Keratinocyte (primary cell): Measurements from ENCODE around the gene BCAM.

Source experiments
- EZH2 ChIP-seq: IDR thresholded peaks from one replicate; pipeline ENCODE4 v1.6.1; 2012; ENCODE audit warnings: inconsistent platforms, mild to moderate bottlenecking, low read length, moderate library complexity
- TF ChIP-seq, protein P1 (sequence below), 3 experiments: IDR thresholded peaks in 1 of 3; conservative IDR thresholded peaks in 1 of 3; optimal IDR thresholded peaks in 1 of 3; 2 replicates in 2 of 3; 3 replicates in 1 of 3; pipeline versions ENCODE3 to v1.5.1; 2011; ENCODE audit warnings: low read length in 3 of 3, mild to moderate bottlenecking in 3 of 3, moderate library complexity in 2 of 3, control low read depth in 1 of 3, inconsistent platforms in 1 of 3; ENCODE audit not compliant: insufficient read depth in 2 of 3; ENCODE audit errors: extremely low read depth in 1 of 3

DNA sequence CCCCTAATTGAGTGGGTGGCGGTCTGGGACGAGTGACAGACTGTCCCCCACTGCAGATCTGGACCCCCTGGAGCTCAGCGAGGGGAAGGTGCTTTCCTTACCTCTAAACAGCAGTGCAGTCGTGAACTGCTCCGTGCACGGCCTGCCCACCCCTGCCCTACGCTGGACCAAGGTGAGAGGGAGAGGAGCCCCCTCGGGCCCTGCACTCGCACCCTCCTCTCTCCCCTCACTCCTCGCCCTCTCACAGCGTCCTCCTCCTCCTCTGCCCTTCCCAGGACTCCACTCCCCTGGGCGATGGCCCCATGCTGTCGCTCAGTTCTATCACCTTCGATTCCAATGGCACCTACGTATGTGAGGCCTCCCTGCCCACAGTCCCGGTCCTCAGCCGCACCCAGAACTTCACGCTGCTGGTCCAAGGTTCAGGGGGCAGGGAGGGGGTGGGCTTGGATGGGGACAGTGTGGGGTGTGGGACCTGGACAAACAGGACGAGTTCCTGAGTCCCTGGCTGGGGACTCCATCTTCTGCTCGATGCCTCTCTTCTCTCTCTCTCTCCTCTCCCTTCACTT, 9.6 kb downstream of the BCAM start:
- no peak for TF ChIP-seq EZH2
- TF ChIP-seq, protein P1, sequence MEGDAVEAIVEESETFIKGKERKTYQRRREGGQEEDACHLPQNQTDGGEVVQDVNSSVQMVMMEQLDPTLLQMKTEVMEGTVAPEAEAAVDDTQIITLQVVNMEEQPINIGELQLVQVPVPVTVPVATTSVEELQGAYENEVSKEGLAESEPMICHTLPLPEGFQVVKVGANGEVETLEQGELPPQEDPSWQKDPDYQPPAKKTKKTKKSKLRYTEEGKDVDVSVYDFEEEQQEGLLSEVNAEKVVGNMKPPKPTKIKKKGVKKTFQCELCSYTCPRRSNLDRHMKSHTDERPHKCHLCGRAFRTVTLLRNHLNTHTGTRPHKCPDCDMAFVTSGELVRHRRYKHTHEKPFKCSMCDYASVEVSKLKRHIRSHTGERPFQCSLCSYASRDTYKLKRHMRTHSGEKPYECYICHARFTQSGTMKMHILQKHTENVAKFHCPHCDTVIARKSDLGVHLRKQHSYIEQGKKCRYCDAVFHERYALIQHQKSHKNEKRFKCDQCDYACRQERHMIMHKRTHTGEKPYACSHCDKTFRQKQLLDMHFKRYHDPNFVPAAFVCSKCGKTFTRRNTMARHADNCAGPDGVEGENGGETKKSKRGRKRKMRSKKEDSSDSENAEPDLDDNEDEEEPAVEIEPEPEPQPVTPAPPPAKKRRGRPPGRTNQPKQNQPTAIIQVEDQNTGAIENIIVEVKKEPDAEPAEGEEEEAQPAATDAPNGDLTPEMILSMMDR (optimal IDR thresholded peaks at IDR 0.05 in 1 of 3, IDR thresholded peaks at IDR 0.05 in 1 of 3, conservative IDR thresholded peaks at IDR 0.05 in 1 of 3; ENCODE audit: extremely low read depth in 1 of 3, insufficient read depth in 2 of 3, low read length in 3 of 3), result no peak
